ENCODE data around the gene C12orf76. TPM values are rescaled to one million over a fixed set of nuclear protein-coding genes. Genes with fewer than 3 reads are reported as not detected.
"Not testable (repeated sequence)": the region's sequence is repeated elsewhere in the genome, so short reads cannot be mapped to it uniquely, and the experiment has no call there.

C12orf76 gene
- total RNA-seq, 1 donor from 2014 or later, result 24.8 TPM

GRCh38 chr12:110071967-110072366, 23.6 kb upstream of the C12orf76 start:
- no peak overlapping the region for H3K4me3 Mint-ChIP-seq
- ChIA-PET CTCF (no interaction called here), POLR2A (no interaction called here)
- intact Hi-C loops (cut with micrococcal nuclease), result no loop called here
- H3K4me1 Mint-ChIP-seq, result peaks cover 15% of the 10 kb centered on the region
- H3K27me3 Mint-ChIP-seq, result no peaks in the 10 kb centered on the region
- H3K9me3 Mint-ChIP-seq, result no peaks in the 10 kb centered on the region
- H3K27ac Mint-ChIP-seq, result no peak overlapping the region
- H3K36me3 Mint-ChIP-seq (ENCODE audit: low read depth), result no peaks in the 10 kb centered on the region
- DNase-seq (no peak), ATAC-seq (ENCODE audit: low read depth) (no peak)
- no peak for TF ChIP-seq CTCF (IDR thresholded peaks at IDR 0.05)

GRCh38 chr12:110071504-110071903, 23.2 kb upstream of the C12orf76 start:
- H3K4me1 Mint-ChIP-seq, result peaks cover 12% of the 10 kb centered on the region
- no peaks in the 10 kb centered on the region for H3K9me3 Mint-ChIP-seq
- H3K27ac Mint-ChIP-seq, result no peak overlapping the region
- no peak overlapping the region for H3K4me3 Mint-ChIP-seq
- TF ChIP-seq CTCF (IDR thresholded peaks at IDR 0.05), result no peak
- intact Hi-C loops (cut with micrococcal nuclease), result no loop called here
- no peak for DNase-seq
- ATAC-seq (ENCODE audit: low read depth), result no peak
- ChIA-PET POLR2A (no interaction called here), CTCF (interaction anchor here (0.6 kb wide), 1 partner anchor 8 kb away, joined by 4 read pairs; no protein-coding TSS in a partner anchor)
- H3K36me3 Mint-ChIP-seq (ENCODE audit: low read depth), result no peaks in the 10 kb centered on the region
- H3K27me3 Mint-ChIP-seq, result no peaks in the 10 kb centered on the region

DNA sequence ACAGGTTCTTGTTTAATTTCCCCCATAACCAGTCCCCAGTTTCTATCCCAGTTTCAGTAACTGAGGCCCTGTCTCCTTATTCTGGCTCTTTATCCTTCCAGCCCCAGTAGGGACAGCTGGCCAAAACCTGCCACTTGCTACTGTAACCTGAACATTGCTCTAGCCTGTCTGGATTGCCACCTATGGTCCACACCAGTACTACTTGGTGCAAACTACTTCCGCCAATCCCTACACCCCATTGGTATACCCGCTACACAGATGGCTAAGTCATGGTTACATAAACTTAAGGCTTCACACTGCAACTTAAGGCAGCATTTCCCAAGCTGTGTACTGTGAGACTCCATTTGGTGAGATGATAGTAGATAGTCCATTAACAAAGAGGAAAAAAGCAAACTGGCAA, 20.3 kb upstream of the C12orf76 start:
- DNase-seq (no peak), ATAC-seq (ENCODE audit: low read depth) (no peak)
- no peaks in the 10 kb centered on the region for H3K9me3 Mint-ChIP-seq
- H3K27me3 Mint-ChIP-seq, result no peaks in the 10 kb centered on the region
- no peaks in the 10 kb centered on the region for H3K36me3 Mint-ChIP-seq (ENCODE audit: low read depth)
- no peak overlapping the region for H3K4me3 Mint-ChIP-seq
- no peak overlapping the region for H3K27ac Mint-ChIP-seq
- intact Hi-C loops (cut with micrococcal nuclease), result no loop called here
- no peak for TF ChIP-seq CTCF (IDR thresholded peaks at IDR 0.05)
- peaks cover 11% of the 10 kb centered on the region for H3K4me1 Mint-ChIP-seq
- ChIA-PET CTCF (no interaction called here), POLR2A (no interaction called here)

- DNase-seq; POLR2A ChIA-PET; H3K36me3 Mint-ChIP-seq (ENCODE audit: low read depth); H3K4me3 Mint-ChIP-seq; H3K4me1 Mint-ChIP-seq; ATAC-seq (ENCODE audit: low read depth); H3K27me3 Mint-ChIP-seq; intact Hi-C loops (cut with micrococcal nuclease); CTCF ChIA-PET; H3K27ac Mint-ChIP-seq; H3K9me3 Mint-ChIP-seq: not testable (repeated sequence)
Measured at GRCh38 chr12:110068115-110068514, 19.8 kb upstream of the C12orf76 start.

GRCh38 chr12:110067531-110067930, 19.2 kb upstream of the C12orf76 start:
- intact Hi-C loops (cut with micrococcal nuclease), result no loop called here
- H3K27ac Mint-ChIP-seq, result no peak overlapping the region
- no peak for ATAC-seq (ENCODE audit: low read depth)
- no peaks in the 10 kb centered on the region for H3K36me3 Mint-ChIP-seq (ENCODE audit: low read depth)
- no peak overlapping the region for H3K4me3 Mint-ChIP-seq
- no peaks in the 10 kb centered on the region for H3K9me3 Mint-ChIP-seq
- DNase-seq, result no peak
- CTCF ChIA-PET, result no interaction called here
- peaks cover 2% of the 10 kb centered on the region for H3K4me1 Mint-ChIP-seq
- TF ChIP-seq CTCF (IDR thresholded peaks at IDR 0.05), result no peak
- H3K27me3 Mint-ChIP-seq, result no peaks in the 10 kb centered on the region
- POLR2A ChIA-PET, result no interaction called here

DNA sequence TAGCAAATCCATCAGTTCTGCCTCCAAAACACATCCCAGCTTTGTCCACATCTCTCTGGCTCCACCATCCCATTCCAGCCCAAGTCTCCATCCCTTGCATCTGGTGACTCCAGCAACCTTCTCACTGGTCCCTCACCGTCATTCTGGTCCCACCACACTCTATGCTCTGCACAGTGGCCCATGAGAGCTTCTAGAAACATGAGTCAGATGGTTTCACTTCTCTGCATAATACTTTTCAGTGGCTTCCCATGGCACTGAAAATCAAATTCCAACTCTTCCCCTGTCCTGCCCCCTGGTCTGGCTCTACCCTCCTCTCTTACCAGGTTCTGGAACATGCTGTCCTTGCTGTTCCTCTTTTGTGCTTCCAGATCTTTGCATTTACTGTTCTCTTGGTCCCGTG, 17.2 kb upstream of the C12orf76 start:
- H3K27me3 Mint-ChIP-seq, result no peaks in the 10 kb centered on the region
- ChIA-PET POLR2A (no interaction called here), CTCF (no interaction called here)
- DNase-seq (no peak), ATAC-seq (ENCODE audit: low read depth) (no peak)
- no peaks in the 10 kb centered on the region for H3K4me1 Mint-ChIP-seq
- H3K36me3 Mint-ChIP-seq (ENCODE audit: low read depth), result no peaks in the 10 kb centered on the region
- no peak overlapping the region for H3K27ac Mint-ChIP-seq
- TF ChIP-seq CTCF (IDR thresholded peaks at IDR 0.05), result no peak
- no peak overlapping the region for H3K4me3 Mint-ChIP-seq
- intact Hi-C loops (cut with micrococcal nuclease), result no loop called here
- no peaks in the 10 kb centered on the region for H3K9me3 Mint-ChIP-seq

Measured in activated B cell treated with CpG ODN at 0.5 μM for 24 hours (primary cell).